B cell (primary cell): ENCODE results near the gene CELA2A. TPM values are rescaled to one million over a fixed set of nuclear protein-coding genes. Genes with fewer than 3 reads are reported as not detected.

ENCODE experiments used
- ATAC-seq: fragments of 200-7000 bp; cut with Tn5 transposase; one replicate; pipeline ENCODE4 v1.10.0; 2021; ENCODE audit warnings: low read depth, mild to moderate bottlenecking, moderate number of reproducible peaks, moderate library complexity
- CTCF ChIA-PET: fragments of 350-600 bp; sonication (Branson Sonifier 250); formaldehyde crosslinking; loops from one replicate; lab custom pipeline; 2021; ENCODE audit warnings: antibody characterized with exemption, inconsistent platforms; lab: Charles Lee
- POLR2A ChIA-PET: fragments of 350-600 bp; sonication (Branson Sonifier 250); formaldehyde crosslinking; loops from one replicate; lab custom pipeline; 2021; ENCODE audit warnings: antibody characterized with exemption; lab: Charles Lee
- DNase-seq: peaks from one replicate; pipeline ENCODE4 v3.0.0; 2013
- H2AFZ ChIP-seq: 2 replicates; pipeline ENCODE4 v1.6.1; 2012; ENCODE audit warnings: mild to moderate bottlenecking, low read depth, low read length; ENCODE audit not compliant: insufficient read depth, poor library complexity, severe bottlenecking
- H3K27ac ChIP-seq, 2 donors: 1 replicate in 1 of 2; 2 replicates in 1 of 2; pipeline ENCODE4 v1.5.1; 2012 to 2013; ENCODE audit warnings: low read length in 2 of 2, mild to moderate bottlenecking in 2 of 2, moderate library complexity in 1 of 2
- H3K27me3 ChIP-seq, 4 experiments: fragments of 200-600 bp in 1 of 4; sonication (generic) in 1 of 4; replicated peaks in 1 of 4; 1 replicate in 2 of 4; 2 replicates in 2 of 4; pipeline versions ENCODE4 v1.6.1 to v1.7.0; 2013 to 2016; ENCODE audit warnings: low read length in 3 of 4, mild to moderate bottlenecking in 2 of 4, mixed read lengths in 1 of 4, moderate library complexity in 1 of 4; ENCODE audit not compliant: insufficient read depth in 4 of 4, control insufficient read depth in 3 of 4; ENCODE audit errors: control extremely low read depth in 1 of 4
- H3K36me3 ChIP-seq, 2 experiments: replicated peaks in 1 of 2; 1 replicate in 1 of 2; 2 replicates in 1 of 2; pipeline versions ENCODE4 v1.6.1 to v1.7.1; 2013; ENCODE audit warnings: low read length in 1 of 2; ENCODE audit not compliant: insufficient read depth in 2 of 2, control insufficient read depth in 1 of 2; ENCODE audit errors: control extremely low read depth in 1 of 2, extremely low read depth in 1 of 2
- H3K4me1 ChIP-seq, 2 donors: fragments of 200-600 bp in 1 of 2; sonication (generic) in 1 of 2; 1 replicate in 1 of 2; 2 replicates in 1 of 2; pipeline versions ENCODE4 v1.5.1 to v1.6.1; 2013 to 2017; ENCODE audit warnings: low read length in 2 of 2; ENCODE audit not compliant: control insufficient read depth in 2 of 2, insufficient read depth in 2 of 2
- H3K4me2 ChIP-seq: replicated peaks from 2 replicates; pipeline ENCODE3; 2012; ENCODE audit warnings: mild to moderate bottlenecking, low read depth, low read length; ENCODE audit not compliant: poor library complexity, severe bottlenecking
- H3K4me3 ChIP-seq, 5 experiments: fragments of 200-600 bp in 1 of 5; sonication (generic) in 1 of 5; 1 replicate in 3 of 5; 2 replicates in 2 of 5; pipeline versions ENCODE4 v1.5.1 to v1.7.0; 2011 to 2016; ENCODE audit warnings: low read length in 4 of 5, mild to moderate bottlenecking in 4 of 5, low read depth in 2 of 5, control low read depth in 1 of 5, moderate library complexity in 1 of 5; ENCODE audit not compliant: insufficient read depth in 1 of 5; ENCODE audit errors: control extremely low read depth in 1 of 5, extremely low read depth in 1 of 5
- H3K79me2 ChIP-seq: fragments of 200-600 bp; sonication (generic); one replicate; pipeline ENCODE4 v1.6.0; 2016; ENCODE audit warnings: low read length; ENCODE audit not compliant: control insufficient read depth, insufficient read depth
- H3K9ac ChIP-seq: fragments of 200-600 bp; sonication (generic); 2 replicates; pipeline ENCODE4 v1.6.1; 2017; ENCODE audit warnings: mild to moderate bottlenecking, low read length, moderate library complexity
- H3K9me3 ChIP-seq, 3 donors: one replicate each; pipeline versions ENCODE4 v1.6.1 to v1.7.1; 2013; ENCODE audit warnings: low read length in 2 of 3; ENCODE audit not compliant: control insufficient read depth in 2 of 3, insufficient read depth in 1 of 3; ENCODE audit errors: control extremely low read depth in 1 of 3
- H4K20me1 ChIP-seq: 2 replicates; pipeline ENCODE4 v1.6.0; 2012; ENCODE audit warnings: mild to moderate bottlenecking, low read length; ENCODE audit not compliant: insufficient read depth, control insufficient read depth, poor library complexity, severe bottlenecking
- H3K27ac Mint-ChIP-seq: one replicate; pipeline ENCODE4 v1.8.0; 2021; ENCODE audit warnings: mixed read lengths
- H3K27me3 Mint-ChIP-seq: one replicate; pipeline ENCODE4 v1.8.0; 2021; ENCODE audit warnings: mixed read lengths
- H3K4me1 Mint-ChIP-seq: one replicate; pipeline ENCODE4 v1.8.0; 2021; ENCODE audit warnings: mixed read lengths
- H3K4me3 Mint-ChIP-seq: one replicate; pipeline ENCODE4 v1.8.0; 2021; ENCODE audit warnings: mixed read lengths
- H3K9me3 Mint-ChIP-seq: one replicate; pipeline ENCODE4 v1.8.0; 2022; ENCODE audit warnings: mixed read lengths; ENCODE audit not compliant: insufficient read depth
- CTCF ChIP-seq: fragments of 200-600 bp; IDR thresholded peaks from one replicate; pipeline ENCODE4 v1.8.0; 2022; ENCODE audit warnings: antibody characterized with exemption, mild to moderate bottlenecking
- EZH2 ChIP-seq: IDR thresholded peaks from 2 replicates; pipeline ENCODE4 v1.6.1; 2012; ENCODE audit warnings: borderline replicate concordance, low read depth, mild to moderate bottlenecking, moderate library complexity, low read length; ENCODE audit not compliant: insufficient read depth, poor library complexity, severe bottlenecking
- WGBS: methylation state at CpG from one replicate; pipeline ENCODE4 v1.1.5; 2013; ENCODE audit warnings: missing lambda C conversion rate; ENCODE audit not compliant: insufficient coverage; 5-methylcytosine and 5-hydroxymethylcytosine counted together
- intact Hi-C: fragments of 100-400 bp; cut with micrococcal nuclease; formaldehyde crosslinking; loops from one replicate; pipeline ENCODE4 v1.10.0; 2022
- polyA plus RNA-seq: library from polyadenylated mRNA; depleted of rRNA; stranded (reverse); fragments of >200 nt; gene quantifications from 2 replicates; pipeline ENCODE4 v1.2.3, GENCODE V29; 2012
- total RNA-seq, 2 donors: library from RNA; stranded (reverse); fragments of 120-200 nt in 1 of 2; gene quantifications; 1 replicate in 1 of 2; 2 replicates in 1 of 2; pipeline versions ENCODE4 v1.2.3 to v1.2.4, GENCODE V29; 2013 to 2022

The CELA2A gene
- total and polyA plus RNA-seq, 2 donors (not counting 1 experiment from before 2014, with no cell fraction given) = not detected

- TF ChIP-seq EZH2 (no peak), CTCF (no peak)
- Mint-ChIP-seq H3K27ac (peak overlapping the region; percentile 73), H3K9me3 (no peaks in the 10 kb centered on the region), H3K27me3 (no peaks in the 10 kb centered on the region), H3K4me3 (peak overlapping the region; percentile 94), H3K4me1 (peaks cover 51% of the 10 kb centered on the region)
- ATAC-seq (no peak), DNase-seq (peak; percentile 53)
- H3K79me2 ChIP-seq = peaks cover 54% of the 10 kb centered on the region
- H3K4me1 ChIP-seq = peaks cover 28 to 55% of the 10 kb centered on the region in 2 donors
- H3K9me3 ChIP-seq = peaks cover 0 to 2% (median 0%) of the 10 kb centered on the region in 3 donors
- H3K27ac ChIP-seq = peak overlapping the region; percentile 28 to 86
- intact Hi-C loops = no loop called here
- H2AFZ ChIP-seq = peak overlapping the region; percentile 62
- 0% methylated on average over 53 of the region's 53 CpGs for WGBS
- H4K20me1 ChIP-seq = peaks cover 54% of the 10 kb centered on the region
- H3K4me3 ChIP-seq = peak overlapping the region; percentile 58 to 87 (median 84)
- no peaks in the 10 kb centered on the region for H3K27me3 ChIP-seq
- ChIA-PET CTCF (no interaction called here), POLR2A (interaction anchor here (1.1 kb wide), 1 partner anchor 18 kb away, joined by 3 read pairs; no protein-coding TSS in a partner anchor)
- H3K9ac ChIP-seq = peak overlapping the region; percentile 97
- peak overlapping the region; percentile 97 for H3K4me2 ChIP-seq
- peaks cover 0 to 9% of the 10 kb centered on the region in 2 experiments for H3K36me3 ChIP-seq
Observed at GRCh38 chr1:15410223-15410883, 46.2 kb upstream of the CELA2A start.

- intact Hi-C loops = no loop called here
- Histone ChIP-seq H3K79me2 (peaks cover 60% of the 10 kb centered on the region), H3K4me2 (peak overlapping the region; percentile 97), H3K4me1 (peaks cover 33 to 60% of the 10 kb centered on the region in 2 donors), H3K4me3 (peak overlapping the region; percentile 58 to 87 (median 84)), H3K36me3 (peaks cover 0 to 9% of the 10 kb centered on the region in 2 experiments), H3K27me3 (no peaks in the 10 kb centered on the region), H2AFZ (peak overlapping the region; percentile 62), H3K27ac (peak overlapping the region; percentile 43 to 86), H3K9me3 (peaks cover 0 to 2% (median 0%) of the 10 kb centered on the region in 3 donors), H3K9ac (peak overlapping the region; percentile 97), H4K20me1 (peaks cover 60% of the 10 kb centered on the region)
- no peaks in the 10 kb centered on the region for H3K9me3 Mint-ChIP-seq
- DNase-seq (no peak), ATAC-seq (no peak)
- peak overlapping the region; percentile 73 for H3K27ac Mint-ChIP-seq
- no peaks in the 10 kb centered on the region for H3K27me3 Mint-ChIP-seq
- H3K4me1 Mint-ChIP-seq = peaks cover 56% of the 10 kb centered on the region
- POLR2A ChIA-PET = no interaction called here
- TF ChIP-seq CTCF (no peak), EZH2 (no peak)
- CTCF ChIA-PET = no interaction called here
- H3K4me3 Mint-ChIP-seq = peak overlapping the region; percentile 94
- 7% methylated on average over 11 of the region's 11 CpGs for WGBS
Observed at GRCh38 chr1:15410884-15411245, 45.7 kb upstream of the CELA2A start.
